Transverse colon (tissue), 4 donors: ENCODE data around the gene RFTN1. TPM values are rescaled to one million over a fixed set of nuclear protein-coding genes. Genes with fewer than 3 reads are reported as not detected.
A peak's percentile ranks its signal among the peaks of the same experiment; 100 is the strongest.

Experiments used
- DNase-seq: peaks from one replicate; pipeline ENCODE4 v3.0.0-alpha.2; 2019
- H3K27ac ChIP-seq, 4 donors: fragments of 200-600 bp; sonication (generic); 2 replicates each; pipeline ENCODE4 v1.5.1; 2016 to 2018; ENCODE audit warnings: inconsistent platforms in 4 of 4
- H3K27me3 ChIP-seq: fragments of 200-600 bp; sonication (generic); 2 replicates; pipeline ENCODE4 v1.5.1; 2017; ENCODE audit warnings: inconsistent platforms
- H3K36me3 ChIP-seq, 4 donors: fragments of 200-600 bp; sonication (generic); 2 replicates each; pipeline ENCODE4 v1.5.1; 2017 to 2019; ENCODE audit warnings: inconsistent platforms in 4 of 4
- H3K4me1 ChIP-seq, 4 donors: fragments of 200-600 bp; sonication (generic); 2 replicates each; pipeline ENCODE4 v1.5.1; 2017 to 2020; ENCODE audit warnings: inconsistent platforms in 4 of 4
- H3K4me3 ChIP-seq, 4 donors: fragments of 200-600 bp; sonication (generic); 1 replicate in 1 of 4; 2 replicates in 3 of 4; pipeline versions ENCODE4 v1.5.1 to v1.6.1; 2017 to 2019; ENCODE audit warnings: inconsistent platforms in 4 of 4
- H3K9me3 ChIP-seq, 2 donors: fragments of 200-600 bp; sonication (generic); 2 replicates each; pipeline ENCODE4 v1.5.1; 2017 to 2019; ENCODE audit warnings: inconsistent platforms in 2 of 2
- CTCF ChIP-seq, 5 experiments: fragments of 200-600 bp in 3 of 5; fragments of 450-650 bp in 2 of 5; sonication (generic) in 3 of 5; IDR thresholded peaks; 1 replicate in 2 of 5; 2 replicates in 3 of 5; pipeline ENCODE4 v1.5.1; 2016 to 2017; ENCODE audit warnings: antibody characterized with exemption in 5 of 5, inconsistent platforms in 3 of 5, mild to moderate bottlenecking in 2 of 5, moderate library complexity in 1 of 5
- EP300 ChIP-seq: sonication (generic); formaldehyde crosslinking; IDR thresholded peaks from one replicate; pipeline ENCODE4 v1.6.1; 2017; ENCODE audit warnings: antibody characterized with exemption, low read depth
- POLR2A ChIP-seq: fragments of 450-650 bp; IDR thresholded peaks from one replicate; pipeline ENCODE4 v1.6.1; 2016; ENCODE audit warnings: antibody characterized with exemption, mild to moderate bottlenecking, moderate library complexity
- POLR2AphosphoS5 ChIP-seq, 3 donors: sonication (generic); formaldehyde crosslinking; IDR thresholded peaks; one replicate each; pipeline ENCODE4 v1.6.1; 2016; ENCODE audit warnings: antibody characterized with exemption in 3 of 3
- WGBS, 2 donors: methylation state at CpG; one replicate each; pipeline ENCODE4 v1.1.5; 2018; ENCODE audit warnings: low coverage in 1 of 2; 5-methylcytosine and 5-hydroxymethylcytosine counted together
- in situ Hi-C, 4 donors: fragments of 200-750 bp; cut with MboI; loops; one replicate each; pipeline versions ENCODE4 v1.15.0 to v1.15.1; 2017; ENCODE audit warnings: low sequenced_read_pairs in 3 of 4, low pct_ligation_motif_present in 1 of 4, low pct_unique_long_range_greater_than_20kb in 1 of 4
- intact Hi-C: fragments of 100-400 bp; cut with DNase I; formaldehyde crosslinking; loops from one replicate; pipeline ENCODE4 v1.15.1; 2023; ENCODE audit warnings: low total_unique reads
- total RNA-seq, 4 donors: library from RNA; depleted of rRNA; stranded (reverse); fragments of >200 nt; gene quantifications; one replicate each; pipeline ENCODE4 v1.1.0, GENCODE V29; 2016

RFTN1 gene
- total RNA-seq, 4 donors from 2014 or later = 6.7 to 25.7 (median 15.7) TPM

- TF ChIP-seq EP300 (no peak), POLR2A (no peak), POLR2AphosphoS5 (IDR thresholded peaks at IDR 0.05) (no peak)
- H3K27me3 ChIP-seq = no peaks in the 10 kb centered on the region
- no peaks in the 10 kb centered on the region for H3K36me3 ChIP-seq
- peaks cover under 1 to 1% of the 10 kb centered on the region in 2 donors for H3K9me3 ChIP-seq
- DNase-seq = no peak
- in situ Hi-C loops (no loop called here), intact Hi-C loops (no loop called here)
- no peak overlapping the region for H3K4me3 ChIP-seq
- H3K27ac ChIP-seq = no peak overlapping the region
- WGBS, 2 donors = 93% methylated on average over 4 of the region's 4 CpGs; no CpG with 5 or more reads in 1 of the 2 donors
- no peaks in the 10 kb centered on the region for H3K4me1 ChIP-seq
These were observed 187.6 kb downstream of the RFTN1 start for GRCh38 chr3:16325850-16326249.

GRCh38 chr3:16323737-16324136, 189.8 kb downstream of the RFTN1 start:
- WGBS, 2 donors = 83 to 91% methylated on average over 3 to 4 of the region's 4 CpGs
- no peak for DNase-seq
- H3K27me3 ChIP-seq = no peaks in the 10 kb centered on the region
- no peak overlapping the region for H3K4me3 ChIP-seq
- TF ChIP-seq CTCF (IDR thresholded peaks at IDR 0.05) = no peak
- TF ChIP-seq POLR2AphosphoS5 (IDR thresholded peaks at IDR 0.05) = no peak
- in situ Hi-C loops (no loop called here), intact Hi-C loops (no loop called here)
- no peak overlapping the region for H3K27ac ChIP-seq
- peaks cover 0 to 4% (median under 1%) of the 10 kb centered on the region in 4 donors for H3K4me1 ChIP-seq
- H3K9me3 ChIP-seq = no peaks in the 10 kb centered on the region
- H3K36me3 ChIP-seq = peaks cover 0 to 6% (median 0%) of the 10 kb centered on the region in 4 donors

GRCh38 chr3:16322189-16322588, 191.3 kb downstream of the RFTN1 start:
- no peak for TF ChIP-seq POLR2A
- TF ChIP-seq POLR2AphosphoS5 (IDR thresholded peaks at IDR 0.05) = no peak
- TF ChIP-seq EP300 = no peak
- TF ChIP-seq CTCF (IDR thresholded peaks at IDR 0.05) = no peak

GRCh38 chr3:16320711-16321110, 192.8 kb downstream of the RFTN1 start:
- H3K4me1 ChIP-seq = peaks cover 0 to 5% (median 2%) of the 10 kb centered on the region in 4 donors
- 85 to 100% methylated on average over 2 to 3 of the region's 3 CpGs for WGBS, 2 donors
- H3K36me3 ChIP-seq = peaks cover 0 to 6% (median 0%) of the 10 kb centered on the region in 4 donors
- no peaks in the 10 kb centered on the region for H3K9me3 ChIP-seq
- no peak for DNase-seq
- H3K27ac ChIP-seq = no peak overlapping the region
- intact Hi-C loops = no loop called here
- no peaks in the 10 kb centered on the region for H3K27me3 ChIP-seq
- TF ChIP-seq POLR2AphosphoS5 (IDR thresholded peaks at IDR 0.05) (no peak), CTCF (IDR thresholded peaks at IDR 0.05) (no peak), EP300 (no peak), POLR2A (no peak)
- in situ Hi-C loops = no loop called here
- no peak overlapping the region for H3K4me3 ChIP-seq

More at GRCh38 chr3:16322189-16322588, 191.3 kb downstream of the RFTN1 start:
- Histone ChIP-seq H3K27ac (no peak overlapping the region), H3K36me3 (peaks cover 0 to 6% (median 0%) of the 10 kb centered on the region in 4 donors), H3K4me3 (no peak overlapping the region), H3K4me1 (peaks cover 0 to 5% (median 2%) of the 10 kb centered on the region in 4 donors), H3K27me3 (no peaks in the 10 kb centered on the region), H3K9me3 (no peaks in the 10 kb centered on the region)
- no peak for DNase-seq
- in situ Hi-C loops = no loop called here
- WGBS, 2 donors = 91% methylated on average over 5 of the region's 5 CpGs; no CpG with 5 or more reads in 1 of the 2 donors
- intact Hi-C loops = no loop called here

- Histone ChIP-seq H3K4me1 (peaks cover 0 to 5% (median 2%) of the 10 kb centered on the region in 4 donors), H3K27ac (peak overlapping the region in 1 of 4 donors; percentile 63), H3K9me3 (no peaks in the 10 kb centered on the region), H3K27me3 (no peaks in the 10 kb centered on the region), H3K36me3 (peaks cover 0 to 6% (median 0%) of the 10 kb centered on the region in 4 donors), H3K4me3 (no peak overlapping the region)
- TF ChIP-seq POLR2A (no peak), POLR2AphosphoS5 (IDR thresholded peaks at IDR 0.05) (no peak), EP300 (no peak), CTCF (IDR thresholded peaks at IDR 0.05) (no peak)
- in situ Hi-C loops (no loop called here), intact Hi-C loops (no loop called here)
- WGBS, 2 donors = 91 to 95% methylated on average over 3 to 4 of the region's 4 CpGs
- no peak for DNase-seq
These were observed 193.8 kb downstream of the RFTN1 start for GRCh38 chr3:16319723-16320122.
